WTC11 (cell line): ENCODE measurements around the gene DDR2. TPM values are rescaled to one million over a fixed set of nuclear protein-coding genes. Genes with fewer than 3 reads are reported as not detected.

Experiments used
- ATAC-seq: fragments of 200-7000 bp; cut with Tn5 transposase; 2 replicates; pipeline ENCODE4 v1.10.0; 2021; ENCODE audit warnings: mild to moderate bottlenecking, moderate library complexity
- CTCF ChIA-PET: fragments of 300-600 bp; sonication (Branson Sonifier 250); formaldehyde crosslinking; loops from one replicate; lab custom pipeline; 2021; ENCODE audit warnings: antibody characterized with exemption; lab: Charles Lee
- POLR2A ChIA-PET: fragments of 350-600 bp; sonication (Branson Sonifier 250); formaldehyde crosslinking; loops from one replicate; lab custom pipeline; 2021; ENCODE audit warnings: antibody characterized with exemption; lab: Charles Lee
- DNase-seq: peaks from one replicate; pipeline ENCODE4 v3.0.0; 2021; ENCODE audit warnings: low spot score
- H3K27ac Mint-ChIP-seq: 2 replicates; pipeline ENCODE4 v1.8.0; 2021; ENCODE audit warnings: mixed read lengths
- H3K27me3 Mint-ChIP-seq: 2 replicates; pipeline ENCODE4 v1.8.0; 2021; ENCODE audit warnings: low read depth, mild to moderate bottlenecking, moderate library complexity, mixed read lengths
- H3K36me3 Mint-ChIP-seq: 2 replicates; pipeline ENCODE4 v1.8.0; 2021; ENCODE audit warnings: mixed read lengths
- H3K4me1 Mint-ChIP-seq: 2 replicates; pipeline ENCODE4 v1.8.0; 2022; ENCODE audit warnings: mixed read lengths
- H3K4me3 Mint-ChIP-seq: 2 replicates; pipeline ENCODE4 v1.8.0; 2021; ENCODE audit warnings: mild to moderate bottlenecking, moderate library complexity, mixed read lengths
- H3K9me3 Mint-ChIP-seq: 2 replicates; pipeline ENCODE4 v1.8.0; 2021; ENCODE audit warnings: mixed read lengths
- CBFB ChIP-seq: sonication (generic); formaldehyde crosslinking; IDR thresholded peaks from 2 replicates; pipeline ENCODE4 v1.8.1; 2022; ENCODE audit warnings: mild to moderate bottlenecking, low read depth, missing genetic modification reagents
- CTCF ChIP-seq: fragments of 200-600 bp; IDR thresholded peaks from 2 replicates; pipeline ENCODE4 v1.8.0; 2022; ENCODE audit warnings: antibody characterized with exemption
- FOXK1 ChIP-seq: sonication (generic); formaldehyde crosslinking; IDR thresholded peaks from 2 replicates; pipeline ENCODE4 v1.8.0; 2022; ENCODE audit warnings: mild to moderate bottlenecking, moderate library complexity, missing genetic modification reagents
- FOXP1 ChIP-seq: sonication (generic); formaldehyde crosslinking; IDR thresholded peaks from 2 replicates; pipeline ENCODE4 v1.8.0; 2022; ENCODE audit warnings: missing genetic modification reagents, mild to moderate bottlenecking, moderate library complexity, borderline replicate concordance
- GABPB1 ChIP-seq: sonication (generic); formaldehyde crosslinking; IDR thresholded peaks from 2 replicates; pipeline ENCODE4 v1.8.1; 2023; ENCODE audit warnings: mild to moderate bottlenecking, missing genetic modification reagents
- GRHL2 ChIP-seq: fragments of 250-450 bp; sonication (Bioruptor Pico); IDR thresholded peaks from 2 replicates; pipeline ENCODE4 v1.8.0; 2022; ENCODE audit warnings: mild to moderate bottlenecking, moderate library complexity; ENCODE audit not compliant: insufficient replicate concordance, severe bottlenecking
- GTF2I ChIP-seq: fragments of 250-450 bp; sonication (Bioruptor Pico); conservative IDR thresholded peaks from 2 replicates; pipeline ENCODE4 v1.4.0; 2021; ENCODE audit warnings: mild to moderate bottlenecking
- NFATC4 ChIP-seq: fragments of 250-450 bp; sonication (Bioruptor Pico); IDR thresholded peaks from 2 replicates; pipeline ENCODE4 v1.9.0; 2021; ENCODE audit warnings: mild to moderate bottlenecking
- PRRX2 ChIP-seq: fragments of 250-450 bp; sonication (Bioruptor Pico); IDR thresholded peaks from 2 replicates; pipeline ENCODE4 v1.8.0; 2021; ENCODE audit warnings: mild to moderate bottlenecking
- RELA ChIP-seq: sonication (generic); formaldehyde crosslinking; IDR thresholded peaks from 2 replicates; pipeline ENCODE4 v1.8.1; 2022; ENCODE audit warnings: missing genetic modification reagents, mild to moderate bottlenecking, borderline replicate concordance
- RORB ChIP-seq: fragments of 250-450 bp; sonication (Bioruptor Pico); IDR thresholded peaks from 2 replicates; pipeline ENCODE4 v1.9.0; 2021; ENCODE audit warnings: mild to moderate bottlenecking
- SMAD3 ChIP-seq: sonication (generic); formaldehyde crosslinking; IDR thresholded peaks from 2 replicates; pipeline ENCODE4 v1.8.0; 2022; ENCODE audit warnings: missing genetic modification reagents, mild to moderate bottlenecking, borderline replicate concordance
- SOX15 ChIP-seq: fragments of 250-450 bp; sonication (Bioruptor Pico); IDR thresholded peaks from 2 replicates; pipeline ENCODE4 v1.9.0; 2021; ENCODE audit warnings: mild to moderate bottlenecking
- TEAD1 ChIP-seq: sonication (generic); formaldehyde crosslinking; IDR thresholded peaks from 2 replicates; pipeline ENCODE4 v1.8.0; 2022; ENCODE audit warnings: mild to moderate bottlenecking, missing genetic modification reagents
- USF1 ChIP-seq: sonication (generic); formaldehyde crosslinking; IDR thresholded peaks from 2 replicates; pipeline ENCODE4 v1.8.0; 2022; ENCODE audit warnings: mild to moderate bottlenecking, missing genetic modification reagents
- USF2 ChIP-seq: sonication (generic); formaldehyde crosslinking; IDR thresholded peaks from 2 replicates; pipeline ENCODE4 v1.8.1; 2023; ENCODE audit warnings: mild to moderate bottlenecking, missing genetic modification reagents, moderate library complexity
- ZBTB43 ChIP-seq: sonication (generic); formaldehyde crosslinking; IDR thresholded peaks from 2 replicates; pipeline ENCODE4 v1.8.1; 2023; ENCODE audit warnings: mild to moderate bottlenecking, missing genetic modification reagents
- ZMAT4 ChIP-seq: fragments of 250-450 bp; sonication (Bioruptor Pico); IDR thresholded peaks from 2 replicates; pipeline ENCODE4 v1.9.0; 2021; ENCODE audit warnings: mild to moderate bottlenecking
- ZNF232 ChIP-seq: sonication (generic); formaldehyde crosslinking; IDR thresholded peaks from 2 replicates; pipeline ENCODE4 v1.8.0; 2022; ENCODE audit warnings: mild to moderate bottlenecking, missing genetic modification reagents
- ZNF263 ChIP-seq: sonication (generic); formaldehyde crosslinking; IDR thresholded peaks from 2 replicates; pipeline ENCODE4 v1.8.1; 2022; ENCODE audit warnings: low read depth, mild to moderate bottlenecking, moderate library complexity, missing genetic modification reagents
- ZNF396 ChIP-seq: fragments of 250-450 bp; sonication (Bioruptor Pico); IDR thresholded peaks from 2 replicates; pipeline ENCODE4 v1.8.0; 2021; ENCODE audit warnings: mild to moderate bottlenecking, moderate library complexity, borderline replicate concordance
- ZNF416 ChIP-seq: fragments of 250-450 bp; sonication (Bioruptor Pico); IDR thresholded peaks from 2 replicates; pipeline ENCODE4 v1.9.0; 2021; ENCODE audit warnings: mild to moderate bottlenecking, inconsistent platforms
- ZNF425 ChIP-seq: fragments of 250-450 bp; sonication (Bioruptor Pico); conservative IDR thresholded peaks from 2 replicates; pipeline ENCODE4 v1.9.0; 2021; ENCODE audit warnings: mild to moderate bottlenecking
- ZSCAN18 ChIP-seq: fragments of 250-450 bp; sonication (Bioruptor Pico); IDR thresholded peaks from 2 replicates; pipeline ENCODE4 v2.1.2; 2022; ENCODE audit warnings: mild to moderate bottlenecking, moderate library complexity
- total RNA-seq: library from RNA; stranded (reverse); gene quantifications from 3 replicates; pipeline ENCODE4 v1.2.3, GENCODE V29; 2021

DDR2 gene
- total RNA-seq, 1 experiment from 2014 or later, result 0.85 TPM

GRCh38 chr1:162701286-162701685 is 69.0 kb downstream of the DDR2 start:
- ChIA-PET CTCF (interaction anchor here (1.0 kb wide), 1 partner anchor 99 kb away, joined by 3 read pairs; no protein-coding TSS in a partner anchor), POLR2A (no interaction called here)
- Mint-ChIP-seq H3K4me1 (peaks cover 11% of the 10 kb centered on the region), H3K27me3 (no peaks in the 10 kb centered on the region), H3K9me3 (no peaks in the 10 kb centered on the region), H3K4me3 (no peak overlapping the region), H3K36me3 (no peaks in the 10 kb centered on the region), H3K27ac (no peak overlapping the region)
- ATAC-seq, result no peak
- DNase-seq, result no peak
- TF ChIP-seq FOXK1 (CRISPR knock-in tag) (no peak), GABPB1 (no peak), RORB (CRISPR knock-in tag) (no peak), ZNF416 (CRISPR knock-in tag) (no peak), ZNF425 (CRISPR knock-in tag) (no peak), NFATC4 (no peak), CTCF (no peak), USF1 (CRISPR knock-in tag) (no peak), PRRX2 (CRISPR knock-in tag) (no peak), TEAD1 (CRISPR knock-in tag) (no peak), ZMAT4 (no peak), ZNF396 (no peak), CBFB (CRISPR knock-in tag) (no peak), FOXP1 (CRISPR knock-in tag) (no peak), ZBTB43 (no peak), ZNF232 (CRISPR knock-in tag) (no peak), RELA (CRISPR knock-in tag) (no peak), ZNF263 (CRISPR knock-in tag) (no peak)
- TF ChIP-seq, all 79 proteins: peak for 0

- DNase-seq, result no peak
- POLR2A ChIA-PET, result no interaction called here
- CTCF ChIA-PET, result no interaction called here
- no peaks in the 10 kb centered on the region for H3K9me3 Mint-ChIP-seq
- no peaks in the 10 kb centered on the region for H3K36me3 Mint-ChIP-seq
- H3K4me1 Mint-ChIP-seq, result no peaks in the 10 kb centered on the region; the same call in 1 of the 2 replicates
- H3K27ac Mint-ChIP-seq, result no peak overlapping the region
- TF ChIP-seq SOX15, result no peak
- TF ChIP-seq GRHL2, result no peak
- no peak for TF ChIP-seq ZSCAN18 (CRISPR knock-in tag)
- no peak for TF ChIP-seq SMAD3
- no peak for TF ChIP-seq GTF2I (CRISPR knock-in tag)
- no peak for TF ChIP-seq USF2 (CRISPR knock-in tag)
- TF ChIP-seq, all 79 proteins: peak for 0
- no peak for ATAC-seq
- H3K27me3 Mint-ChIP-seq, result no peaks in the 10 kb centered on the region
- no peak overlapping the region for H3K4me3 Mint-ChIP-seq
These were observed 70.4 kb downstream of the DDR2 start for GRCh38 chr1:162702628-162703027.
